Neural progenitor cell (in vitro differentiated cells): ENCODE data around the gene WNK1. TPM values are rescaled to one million over a fixed set of nuclear protein-coding genes. Genes with fewer than 3 reads are reported as not detected.

Experiments
- DNase-seq: peaks from one replicate; pipeline ENCODE4 v3.0.0-alpha.2; 2016; ENCODE audit warnings: low spot score
- H2AFZ ChIP-seq: fragments of 200-600 bp; sonication (generic); replicated peaks from 2 replicates; pipeline ENCODE4 v1.6.1; 2016; ENCODE audit warnings: antibody characterized with exemption
- H3F3A ChIP-seq: fragments of 200-600 bp; sonication (generic); 2 replicates; pipeline ENCODE4 v1.6.1; 2016; ENCODE audit warnings: antibody characterized with exemption, low read depth
- H3K27ac ChIP-seq: fragments of 200-600 bp; sonication (generic); 2 replicates; pipeline ENCODE4 v1.5.1; 2016; ENCODE audit warnings: mild to moderate bottlenecking
- H3K27me3 ChIP-seq: fragments of 200-600 bp; sonication (generic); 2 replicates; pipeline ENCODE4 v1.6.1; 2016; ENCODE audit warnings: mild to moderate bottlenecking, moderate library complexity
- H3K36me3 ChIP-seq: fragments of 200-600 bp; sonication (generic); 2 replicates; pipeline ENCODE4 v1.5.1; 2016
- H3K4me1 ChIP-seq: fragments of 200-600 bp; sonication (generic); 2 replicates; pipeline ENCODE4 v1.6.1; 2016; ENCODE audit warnings: mixed run types
- H3K4me2 ChIP-seq: fragments of 200-600 bp; sonication (generic); 2 replicates; pipeline ENCODE4 v1.6.1; 2016
- H3K4me3 ChIP-seq: fragments of 200-600 bp; sonication (generic); 2 replicates; pipeline ENCODE4 v1.5.1; 2016
- H3K79me2 ChIP-seq: fragments of 200-600 bp; sonication (generic); 2 replicates; pipeline ENCODE4 v1.6.1; 2016; ENCODE audit warnings: low read depth
- H3K9ac ChIP-seq: fragments of 200-600 bp; sonication (generic); 2 replicates; pipeline ENCODE4 v1.6.1; 2016
- H3K9me3 ChIP-seq: fragments of 200-600 bp; sonication (generic); 2 replicates; pipeline ENCODE4 v1.5.1; 2016; ENCODE audit warnings: low read depth
- H4K20me1 ChIP-seq: fragments of 200-600 bp; sonication (generic); 2 replicates; pipeline ENCODE4 v1.6.1; 2016; ENCODE audit warnings: low read depth
- H3K27ac Mint-ChIP-seq: 3 replicates; pipeline ENCODE4 v1.8.0; 2021; ENCODE audit warnings: mixed read lengths
- H3K27me3 Mint-ChIP-seq: 2 replicates; pipeline ENCODE4 v1.8.0; 2022; ENCODE audit warnings: low read depth, mild to moderate bottlenecking, inconsistent platforms, moderate library complexity, mixed read lengths; ENCODE audit not compliant: insufficient read depth
- H3K36me3 Mint-ChIP-seq: 3 replicates; pipeline ENCODE4 v1.8.0; 2021; ENCODE audit warnings: mixed read lengths
- H3K4me1 Mint-ChIP-seq: 3 replicates; pipeline ENCODE4 v1.8.0; 2021; ENCODE audit warnings: mixed read lengths
- H3K4me3 Mint-ChIP-seq: 3 replicates; pipeline ENCODE4 v1.8.0; 2021; ENCODE audit warnings: mild to moderate bottlenecking, moderate library complexity, mixed read lengths
- H3K9me3 Mint-ChIP-seq: 3 replicates; pipeline ENCODE4 v1.8.0; 2020; ENCODE audit warnings: mixed read lengths
- EZH2 ChIP-seq: fragments of 200-600 bp; sonication (generic); IDR thresholded peaks from 2 replicates; pipeline ENCODE4 v1.6.1; 2017; ENCODE audit warnings: antibody characterized with exemption, mild to moderate bottlenecking, moderate library complexity
- EZH2phosphoT487 ChIP-seq: fragments of 200-600 bp; sonication (generic); IDR thresholded peaks from 2 replicates; pipeline ENCODE4 v1.6.1; 2017; ENCODE audit warnings: antibody characterized with exemption
- total RNA-seq: library from RNA; depleted of rRNA; stranded (reverse); fragments of >200 nt; gene quantifications from 2 replicates; pipeline ENCODE4 v1.2.3, GENCODE V29; 2015; ENCODE audit warnings: low replicate concordance
- TF ChIP-seq, protein P1 (sequence below): fragments of 200-600 bp; sonication (generic); IDR thresholded peaks from 2 replicates; pipeline ENCODE4 v1.5.1; 2017; ENCODE audit warnings: antibody characterized with exemption, mild to moderate bottlenecking

Gene WNK1
- total RNA-seq, 1 donor from 2014 or later = 73.1 TPM

DNA sequence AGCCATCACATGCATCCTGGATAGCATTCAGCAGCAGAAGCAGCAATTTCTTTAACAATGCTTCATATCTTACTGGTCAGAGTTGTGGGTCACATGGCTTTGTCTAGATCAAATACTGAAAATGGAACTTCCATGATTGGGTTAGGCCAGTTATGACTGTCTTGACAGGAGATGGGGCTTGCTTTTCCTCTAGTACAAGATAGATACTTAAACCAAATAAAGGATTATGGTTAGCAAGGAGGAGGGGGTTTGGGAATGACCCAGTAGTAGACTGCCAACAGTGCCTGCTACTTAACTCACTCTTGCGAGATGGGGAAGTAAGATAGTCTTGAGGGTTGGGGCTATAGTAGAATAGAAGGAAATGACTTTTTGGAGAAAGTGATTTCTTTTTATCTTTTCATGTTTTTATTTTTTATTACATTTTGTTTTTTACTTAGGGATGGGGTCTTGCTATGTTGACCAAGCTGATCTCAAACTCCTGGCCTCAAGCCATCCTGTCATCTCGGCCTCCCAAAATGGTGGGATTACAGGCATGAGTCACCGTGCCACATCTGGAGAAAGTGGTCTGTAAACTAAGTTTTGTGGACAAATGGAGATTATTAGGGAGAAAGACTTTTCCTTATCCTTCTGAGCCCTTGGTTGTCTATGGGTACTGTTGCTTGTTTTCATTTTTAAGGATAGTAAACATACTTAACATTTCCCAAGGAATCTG is 37.6 kb downstream of the WNK1 start:
- peaks cover 2% of the 10 kb centered on the region for H3K27me3 Mint-ChIP-seq
- no peaks in the 10 kb centered on the region for H3K9me3 ChIP-seq
- H3F3A ChIP-seq = peaks cover 13% of the 10 kb centered on the region
- no peak overlapping the region for H3K4me3 Mint-ChIP-seq
- H3K9ac ChIP-seq = no peak overlapping the region
- H3K36me3 Mint-ChIP-seq = peaks cover 12% of the 10 kb centered on the region
- TF ChIP-seq, protein P1, sequence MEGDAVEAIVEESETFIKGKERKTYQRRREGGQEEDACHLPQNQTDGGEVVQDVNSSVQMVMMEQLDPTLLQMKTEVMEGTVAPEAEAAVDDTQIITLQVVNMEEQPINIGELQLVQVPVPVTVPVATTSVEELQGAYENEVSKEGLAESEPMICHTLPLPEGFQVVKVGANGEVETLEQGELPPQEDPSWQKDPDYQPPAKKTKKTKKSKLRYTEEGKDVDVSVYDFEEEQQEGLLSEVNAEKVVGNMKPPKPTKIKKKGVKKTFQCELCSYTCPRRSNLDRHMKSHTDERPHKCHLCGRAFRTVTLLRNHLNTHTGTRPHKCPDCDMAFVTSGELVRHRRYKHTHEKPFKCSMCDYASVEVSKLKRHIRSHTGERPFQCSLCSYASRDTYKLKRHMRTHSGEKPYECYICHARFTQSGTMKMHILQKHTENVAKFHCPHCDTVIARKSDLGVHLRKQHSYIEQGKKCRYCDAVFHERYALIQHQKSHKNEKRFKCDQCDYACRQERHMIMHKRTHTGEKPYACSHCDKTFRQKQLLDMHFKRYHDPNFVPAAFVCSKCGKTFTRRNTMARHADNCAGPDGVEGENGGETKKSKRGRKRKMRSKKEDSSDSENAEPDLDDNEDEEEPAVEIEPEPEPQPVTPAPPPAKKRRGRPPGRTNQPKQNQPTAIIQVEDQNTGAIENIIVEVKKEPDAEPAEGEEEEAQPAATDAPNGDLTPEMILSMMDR = no peak
- TF ChIP-seq EZH2phosphoT487 = no peak
- no peaks in the 10 kb centered on the region for H3K4me1 ChIP-seq
- H3K4me2 ChIP-seq = no peak overlapping the region
- H3K27me3 ChIP-seq = no peaks in the 10 kb centered on the region
- no peak overlapping the region for H3K27ac ChIP-seq
- H3K9me3 Mint-ChIP-seq = no peaks in the 10 kb centered on the region
- peaks cover 76% of the 10 kb centered on the region for H4K20me1 ChIP-seq
- no peaks in the 10 kb centered on the region for H3K36me3 ChIP-seq
- H3K4me3 ChIP-seq = no peak overlapping the region
- no peak overlapping the region for H2AFZ ChIP-seq
- H3K27ac Mint-ChIP-seq = peak overlapping the region; percentile 33
- DNase-seq = no peak
- H3K4me1 Mint-ChIP-seq = no peaks in the 10 kb centered on the region
- H3K79me2 ChIP-seq = peaks cover 100% of the 10 kb centered on the region

DNA sequence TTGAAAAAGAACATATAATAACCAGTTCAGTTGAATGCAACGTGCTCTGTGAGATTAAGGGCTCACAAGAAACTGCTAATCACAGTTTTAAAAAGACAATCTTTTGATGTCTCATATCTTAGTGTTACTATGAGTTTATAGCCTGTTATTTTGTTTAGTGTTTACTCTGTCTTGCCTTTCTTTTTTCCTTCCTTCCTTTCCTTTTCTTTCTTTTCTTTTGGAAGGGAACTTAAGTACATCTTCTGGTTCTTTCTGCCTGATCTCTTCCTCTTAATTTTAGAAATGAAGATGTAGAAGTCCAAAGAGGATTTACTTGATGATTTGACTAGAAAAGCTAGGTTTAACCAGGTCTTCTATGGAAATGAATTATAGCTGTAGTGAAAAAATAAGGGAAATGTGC is 38.2 kb downstream of the WNK1 start:
- H3K4me1 Mint-ChIP-seq = no peaks in the 10 kb centered on the region
- H3K27me3 Mint-ChIP-seq = peaks cover 2% of the 10 kb centered on the region
- no peak overlapping the region for H3K4me3 Mint-ChIP-seq
- peaks cover 77% of the 10 kb centered on the region for H4K20me1 ChIP-seq
- no peaks in the 10 kb centered on the region for H3K9me3 ChIP-seq
- H3K4me3 ChIP-seq = no peak overlapping the region
- TF ChIP-seq EZH2 = no peak
- TF ChIP-seq EZH2phosphoT487 = no peak
- TF ChIP-seq, protein P1 = no peak
- H3K27me3 ChIP-seq = no peaks in the 10 kb centered on the region
- DNase-seq = no peak
- peaks cover 14% of the 10 kb centered on the region for H3K36me3 Mint-ChIP-seq
- peaks cover 100% of the 10 kb centered on the region for H3K79me2 ChIP-seq
- H3K27ac Mint-ChIP-seq = no peak overlapping the region
- no peaks in the 10 kb centered on the region for H3K4me1 ChIP-seq
- H3K9me3 Mint-ChIP-seq = no peaks in the 10 kb centered on the region
- no peak overlapping the region for H3K27ac ChIP-seq
- no peaks in the 10 kb centered on the region for H3K36me3 ChIP-seq
- H3K4me2 ChIP-seq = no peak overlapping the region
- H3K9ac ChIP-seq = no peak overlapping the region
- no peak overlapping the region for H2AFZ ChIP-seq
- H3F3A ChIP-seq = peaks cover 13% of the 10 kb centered on the region

DNA sequence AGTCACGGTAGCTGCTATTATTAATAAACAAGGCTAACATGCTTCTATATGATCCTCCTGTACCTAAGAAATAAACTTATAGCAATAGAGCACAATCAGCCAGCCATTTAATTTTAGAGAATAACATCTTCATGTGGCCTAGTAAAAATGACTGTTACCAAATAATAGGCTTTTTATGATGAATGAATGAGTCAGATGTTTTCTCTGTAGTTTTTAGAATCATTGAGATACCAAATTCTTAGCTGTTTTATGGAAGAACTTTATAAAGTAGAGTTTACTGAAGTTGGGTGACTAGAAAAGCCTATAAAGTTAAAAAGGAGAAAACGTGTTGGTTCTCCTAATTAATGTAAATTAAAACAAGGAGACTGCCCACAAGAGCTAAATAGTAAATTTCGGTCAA is 40.7 kb downstream of the WNK1 start:
- Mint-ChIP-seq H3K9me3 (no peaks in the 10 kb centered on the region), H3K27ac (no peak overlapping the region), H3K36me3 (peaks cover 15% of the 10 kb centered on the region), H3K27me3 (no peaks in the 10 kb centered on the region), H3K4me3 (no peak overlapping the region), H3K4me1 (no peaks in the 10 kb centered on the region)
- H2AFZ ChIP-seq = no peak overlapping the region
- no peaks in the 10 kb centered on the region for H3K9me3 ChIP-seq
- H3K9ac ChIP-seq = no peak overlapping the region
- no peaks in the 10 kb centered on the region for H3K36me3 ChIP-seq
- no peak overlapping the region for H3K4me3 ChIP-seq
- no peak overlapping the region for H3K4me2 ChIP-seq
- no peak for TF ChIP-seq EZH2
- TF ChIP-seq, protein P1 = no peak
- no peak for TF ChIP-seq EZH2phosphoT487
- peaks cover 9% of the 10 kb centered on the region for H3F3A ChIP-seq
- no peaks in the 10 kb centered on the region for H3K4me1 ChIP-seq
- H3K79me2 ChIP-seq = peaks cover 100% of the 10 kb centered on the region
- peaks cover 78% of the 10 kb centered on the region for H4K20me1 ChIP-seq
- H3K27ac ChIP-seq = no peak overlapping the region
- no peak for DNase-seq
- H3K27me3 ChIP-seq = no peaks in the 10 kb centered on the region
